ENCODE measurements around the gene RPL37. TPM values are rescaled to one million over a fixed set of nuclear protein-coding genes. Genes with fewer than 3 reads are reported as not detected.

The RPL37 gene
- total and polyA plus RNA-seq, 7 experiments from 2014 or later, result 1,642 to 2,827 (median 2,710) TPM

Other genes starting within 250 kb of the RPL37 start
- gene PTGER4, start 155.3 kb downstream of the RPL37 start, total RNA-seq, result 100 to 1,000 TPM in 2 of 5 experiments, 10 to 100 TPM in 3; 39.6 to 422 (median 76.3) TPM
- gene PTGER4, start 155.3 kb downstream of the RPL37 start, polyA plus RNA-seq, result 10 to 100 TPM; 38.5 to 56.0 TPM
- gene TTC33, start 79.3 kb downstream of the RPL37 start, total RNA-seq, result 10 to 100 TPM in 3 of 5 experiments, 1 to 10 TPM in 2; 7.0 to 17.2 (median 14.0) TPM
- 10 to 100 TPM; 13.2 to 19.0 TPM for gene TTC33, start 79.3 kb downstream of the RPL37 start, polyA plus RNA-seq
- 100 to 1,000 TPM in 1 of 5 experiments, 10 to 100 TPM in 4; 65.5 to 103 (median 98.1) TPM for gene PRKAA1, start 36.8 kb downstream of the RPL37 start, total RNA-seq
- 10 to 100 TPM; 38.3 to 49.2 TPM for gene PRKAA1, start 36.8 kb downstream of the RPL37 start, polyA plus RNA-seq
- 1 to 10 TPM; 1.2 to 5.3 (median 2.9) TPM for gene CARD6, start 6.1 kb upstream of the RPL37 start, total RNA-seq
- gene CARD6, start 6.1 kb upstream of the RPL37 start, polyA plus RNA-seq, result 1 to 10 TPM; 2.3 to 3.2 TPM
- gene C7, start 74.3 kb upstream of the RPL37 start, total RNA-seq, result not detected
- gene C7, start 74.3 kb upstream of the RPL37 start, polyA plus RNA-seq, result not detected
- not detected for gene MROH2B, start 236.1 kb upstream of the RPL37 start, total RNA-seq
- gene MROH2B, start 236.1 kb upstream of the RPL37 start, polyA plus RNA-seq, result not detected

Data from naive thymus-derived CD4-positive, alpha-beta T cell (primary cell).